ENCODE data around the gene TET3. TPM values are rescaled to one million over a fixed set of nuclear protein-coding genes. Genes with fewer than 3 reads are reported as not detected.

Gene TET3
- polyA plus RNA-seq, 3 donors = 0.79 to 18.6 (median 1.4) TPM

GRCh38 chr2:73964223-73964622 lies 20.5 kb upstream of the TET3 start:
- Histone ChIP-seq H3K79me2 (ENCODE audit: insufficient read depth, low read length) (no peaks in the 10 kb centered on the region), H4K20me1 (ENCODE audit: insufficient read depth, low read length) (no peaks in the 10 kb centered on the region), H3K27me3 (ENCODE audit: control insufficient read depth in 2 of 2, insufficient read depth in 2 of 2, low read length in 2 of 2) (no peaks in the 10 kb centered on the region), H3K9ac (ENCODE audit: insufficient read depth, low read length, poor library complexity, severe bottlenecking) (no peak overlapping the region), H3K4me1 (ENCODE audit: control insufficient read depth in 1 of 2, insufficient read depth in 2 of 2, low read length in 2 of 2) (peaks cover 16 to 20% of the 10 kb centered on the region in 2 donors), H3K9me3 (replicated peaks in 1 of 2; ENCODE audit: control insufficient read depth in 1 of 2, insufficient read depth in 1 of 2, low read length in 2 of 2) (no peaks in the 10 kb centered on the region), H3K4me2 (replicated peaks; ENCODE audit: extremely low read depth, low read length, poor library complexity, severe bottlenecking) (no peak overlapping the region), H3K27ac (ENCODE audit: low read depth in 1 of 2, low read length in 2 of 2) (no peak overlapping the region), H2AFZ (ENCODE audit: insufficient read depth, low read depth, low read length, poor library complexity, severe bottlenecking) (no peak overlapping the region), H3K36me3 (replicated peaks in 1 of 2; ENCODE audit: control insufficient read depth in 1 of 2, insufficient read depth in 2 of 2, low read length in 2 of 2) (peaks cover 6 to 9% of the 10 kb centered on the region in 2 donors), H3K4me3 (replicated peaks in 1 of 3; ENCODE audit: low read depth in 2 of 3, low read length in 3 of 3) (no peak overlapping the region)
- intact Hi-C loops (cut with micrococcal nuclease) = no loop called here
- no peak overlapping the region for H3K4me3 Mint-ChIP-seq
- H3K27ac Mint-ChIP-seq = peak overlapping the region in 3 of 7 donors; percentile 18 to 76 (median 41)
- WGBS (ENCODE audit: insufficient coverage) = 90% methylated on average over 2 of the region's 2 CpGs
- TF ChIP-seq CTCF (IDR thresholded peaks at IDR 0.05) = no peak
- H3K4me1 Mint-ChIP-seq = peaks cover 32% of the 10 kb centered on the region
- peaks cover 0 to 9% (median 3%) of the 10 kb centered on the region in 7 donors for H3K9me3 Mint-ChIP-seq
- H3K36me3 Mint-ChIP-seq = peaks cover 13 to 14% of the 10 kb centered on the region in 2 donors
- no peaks in the 10 kb centered on the region for H3K27me3 Mint-ChIP-seq (ENCODE audit: low read depth in 3 of 3)
- no peak for DNase-seq

GRCh38 chr2:73965053-73965452 lies 19.7 kb upstream of the TET3 start:
- Mint-ChIP-seq H3K4me1 (peaks cover 40% of the 10 kb centered on the region), H3K9me3 (peaks cover 0 to 9% (median 3%) of the 10 kb centered on the region in 7 donors), H3K4me3 (no peak overlapping the region), H3K27me3 (ENCODE audit: low read depth in 3 of 3) (no peaks in the 10 kb centered on the region), H3K36me3 (peaks cover 4 to 7% of the 10 kb centered on the region in 2 donors), H3K27ac (peak overlapping the region in 3 of 7 donors; percentile 9 to 46 (median 21))
- H3K9ac ChIP-seq (ENCODE audit: insufficient read depth, low read length, poor library complexity, severe bottlenecking) = no peak overlapping the region
- intact Hi-C loops (cut with micrococcal nuclease) = no loop called here
- no peaks in the 10 kb centered on the region for H3K79me2 ChIP-seq (ENCODE audit: insufficient read depth, low read length)
- H3K4me2 ChIP-seq (replicated peaks; ENCODE audit: extremely low read depth, low read length, poor library complexity, severe bottlenecking) = no peak overlapping the region
- H2AFZ ChIP-seq (ENCODE audit: insufficient read depth, low read depth, low read length, poor library complexity, severe bottlenecking) = no peak overlapping the region
- H3K4me3 ChIP-seq (replicated peaks in 1 of 3; ENCODE audit: low read depth in 2 of 3, low read length in 3 of 3) = no peak overlapping the region
- no peaks in the 10 kb centered on the region for H3K27me3 ChIP-seq (ENCODE audit: control insufficient read depth in 2 of 2, insufficient read depth in 2 of 2, low read length in 2 of 2)
- WGBS (ENCODE audit: insufficient coverage) = no CpG with 5 or more reads among the region's 3 CpGs
- H3K27ac ChIP-seq (ENCODE audit: low read depth in 1 of 2, low read length in 2 of 2) = no peak overlapping the region
- no peaks in the 10 kb centered on the region for H3K9me3 ChIP-seq (replicated peaks in 1 of 2; ENCODE audit: control insufficient read depth in 1 of 2, insufficient read depth in 1 of 2, low read length in 2 of 2)
- peaks cover 25 to 28% of the 10 kb centered on the region in 2 donors for H3K4me1 ChIP-seq (ENCODE audit: control insufficient read depth in 1 of 2, insufficient read depth in 2 of 2, low read length in 2 of 2)
- no peak for DNase-seq
- H3K36me3 ChIP-seq (replicated peaks in 1 of 2; ENCODE audit: control insufficient read depth in 1 of 2, insufficient read depth in 2 of 2, low read length in 2 of 2) = peaks cover 0 to under 1% of the 10 kb centered on the region in 2 donors
- no peak for TF ChIP-seq CTCF (IDR thresholded peaks at IDR 0.05)
- H4K20me1 ChIP-seq (ENCODE audit: insufficient read depth, low read length) = no peaks in the 10 kb centered on the region
